HG03571 (cell line): ENCODE data around the gene MINDY4.

ENCODE experiments used
- ATAC-seq: cut with Tn5 transposase; IDR thresholded peaks from one replicate; pipeline ENCODE4 v1.9.1; 2021; ENCODE audit not compliant: unreplicated experiment

Gene MINDY4

GRCh38 chr7:30871655-30872054 lies 100.4 kb downstream of the MINDY4 start:
- no peak for ATAC-seq

GRCh38 chr7:30873207-30873606 lies 102.0 kb downstream of the MINDY4 start:
- ATAC-seq = no peak

GRCh38 chr7:30873656-30874055 lies 102.4 kb downstream of the MINDY4 start:
- ATAC-seq = no peak

- no peak for ATAC-seq
These were observed 103.6 kb downstream of the MINDY4 start for GRCh38 chr7:30874656-30875302.

GRCh38 chr7:30877015-30877769 lies 106.0 kb downstream of the MINDY4 start:
- ATAC-seq = no peak

GRCh38 chr7:30877993-30878392 lies 106.8 kb downstream of the MINDY4 start:
- ATAC-seq = no peak

GRCh38 chr7:30879139-30880124 lies 108.2 kb downstream of the MINDY4 start:
- ATAC-seq = no peak

- ATAC-seq = no peak
These were observed 109.0 kb downstream of the MINDY4 start for GRCh38 chr7:30880125-30880720.

GRCh38 chr7:30880941-30881340 lies 109.7 kb downstream of the MINDY4 start:
- no peak for ATAC-seq

GRCh38 chr7:30881448-30881847 lies 110.2 kb downstream of the MINDY4 start:
- ATAC-seq = no peak

GRCh38 chr7:30884881-30885280 lies 113.7 kb downstream of the MINDY4 start:
- no peak for ATAC-seq

- no peak for ATAC-seq
These were observed 115.4 kb downstream of the MINDY4 start for GRCh38 chr7:30886608-30887011.

GRCh38 chr7:30887464-30887872 lies 116.3 kb downstream of the MINDY4 start:
- no peak for ATAC-seq

- no peak for ATAC-seq
These were observed 117.5 kb downstream of the MINDY4 start for GRCh38 chr7:30888747-30889146.

GRCh38 chr7:30890226-30890625 lies 119.0 kb downstream of the MINDY4 start:
- no peak for ATAC-seq

- no peak for ATAC-seq
These were observed 122.1 kb downstream of the MINDY4 start for GRCh38 chr7:30893357-30893756.

- ATAC-seq = no peak
These were observed 122.8 kb downstream of the MINDY4 start for GRCh38 chr7:30894009-30894408.

GRCh38 chr7:30894866-30895605 lies 123.8 kb downstream of the MINDY4 start:
- ATAC-seq = no peak

- ATAC-seq = no peak
These were observed 124.8 kb downstream of the MINDY4 start for GRCh38 chr7:30896036-30896435.
